Vagina (tissue), 2 donors: ENCODE data around the gene ALDH4A1. TPM values are rescaled to one million over a fixed set of nuclear protein-coding genes. Genes with fewer than 3 reads are reported as not detected.

Source experiments
- DNase-seq, 2 donors: peaks; one replicate each; pipeline ENCODE4 v3.0.0-alpha.2; 2017; ENCODE audit errors: extremely low spot score in 2 of 2
- H3K27ac ChIP-seq: fragments of 200-600 bp; sonication (generic); one replicate; pipeline ENCODE4 v1.5.1; 2019
- H3K27me3 ChIP-seq: fragments of 200-600 bp; sonication (generic); one replicate; pipeline ENCODE4 v1.5.1; 2019
- H3K36me3 ChIP-seq, 2 donors: fragments of 200-600 bp; sonication (generic); one replicate each; pipeline ENCODE4 v1.5.1; 2017 to 2019
- H3K4me1 ChIP-seq: fragments of 200-600 bp; sonication (generic); one replicate; pipeline ENCODE4 v1.5.1; 2019
- H3K4me3 ChIP-seq, 2 donors: fragments of 200-600 bp; sonication (generic); 1 replicate in 1 of 2; 2 replicates in 1 of 2; pipeline ENCODE4 v1.5.1; 2016 to 2019
- H3K9me3 ChIP-seq: fragments of 200-600 bp; sonication (generic); one replicate; pipeline ENCODE4 v1.5.1; 2019
- POLR2A ChIP-seq, 2 donors: fragments of 450-650 bp; IDR thresholded peaks; one replicate each; pipeline ENCODE4 v1.6.1; 2017; ENCODE audit warnings: antibody characterized with exemption in 2 of 2, mild to moderate bottlenecking in 2 of 2, moderate library complexity in 2 of 2
- POLR2AphosphoS5 ChIP-seq, 2 donors: sonication (generic); formaldehyde crosslinking; IDR thresholded peaks; one replicate each; pipeline ENCODE4 v1.9.0; 2017; ENCODE audit warnings: antibody characterized with exemption in 2 of 2, mild to moderate bottlenecking in 2 of 2, low read depth in 1 of 2; ENCODE audit not compliant: insufficient read depth in 1 of 2
- intact Hi-C: fragments of 100-400 bp; cut with DNase I; formaldehyde crosslinking; loops from one replicate; pipeline ENCODE4 v1.15.1; 2023
- total RNA-seq: library from RNA; depleted of rRNA; stranded (reverse); fragments of >200 nt; gene quantifications from one replicate; pipeline ENCODE4 v1.2.3, GENCODE V29; 2016
- TF ChIP-seq, protein P1 (sequence below), 3 experiments: fragments of 450-650 bp in 2 of 3; fragments of 200-600 bp in 1 of 3; sonication (generic) in 1 of 3; IDR thresholded peaks; one replicate each; pipeline ENCODE4 v1.5.1; 2017 to 2019; ENCODE audit warnings: antibody characterized with exemption in 3 of 3, mild to moderate bottlenecking in 2 of 3, moderate library complexity in 2 of 3

ALDH4A1 gene
- total RNA-seq, 1 donor from 2014 or later: 39.5 TPM

DNA sequence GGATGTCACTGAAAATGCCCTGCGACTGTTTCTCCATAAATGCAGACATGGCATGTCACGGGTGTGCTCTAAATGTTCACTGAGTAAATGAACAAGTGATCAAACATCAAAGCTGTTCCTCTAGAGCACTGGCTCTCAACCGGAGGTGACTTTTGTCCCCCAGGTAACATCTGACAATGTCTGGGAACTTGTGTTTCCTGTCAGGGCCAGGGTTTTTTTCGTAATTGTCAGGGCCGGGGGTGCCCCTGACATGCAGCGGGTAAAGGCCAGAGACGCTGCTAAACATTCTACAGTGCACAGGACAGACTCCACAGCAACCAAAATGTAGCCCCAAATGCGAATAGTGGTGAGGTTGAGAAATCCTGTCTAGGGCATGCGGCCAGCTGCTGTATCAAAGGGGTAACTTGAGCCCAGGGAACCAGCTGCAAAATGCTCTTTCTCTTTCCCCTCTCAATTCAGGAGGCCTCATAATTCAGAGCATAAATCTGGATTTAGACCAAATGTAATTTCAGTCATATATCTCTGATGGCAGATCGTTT lies 2.0 kb downstream of the ALDH4A1 start:
- no peak for DNase-seq
- TF ChIP-seq, protein P1, sequence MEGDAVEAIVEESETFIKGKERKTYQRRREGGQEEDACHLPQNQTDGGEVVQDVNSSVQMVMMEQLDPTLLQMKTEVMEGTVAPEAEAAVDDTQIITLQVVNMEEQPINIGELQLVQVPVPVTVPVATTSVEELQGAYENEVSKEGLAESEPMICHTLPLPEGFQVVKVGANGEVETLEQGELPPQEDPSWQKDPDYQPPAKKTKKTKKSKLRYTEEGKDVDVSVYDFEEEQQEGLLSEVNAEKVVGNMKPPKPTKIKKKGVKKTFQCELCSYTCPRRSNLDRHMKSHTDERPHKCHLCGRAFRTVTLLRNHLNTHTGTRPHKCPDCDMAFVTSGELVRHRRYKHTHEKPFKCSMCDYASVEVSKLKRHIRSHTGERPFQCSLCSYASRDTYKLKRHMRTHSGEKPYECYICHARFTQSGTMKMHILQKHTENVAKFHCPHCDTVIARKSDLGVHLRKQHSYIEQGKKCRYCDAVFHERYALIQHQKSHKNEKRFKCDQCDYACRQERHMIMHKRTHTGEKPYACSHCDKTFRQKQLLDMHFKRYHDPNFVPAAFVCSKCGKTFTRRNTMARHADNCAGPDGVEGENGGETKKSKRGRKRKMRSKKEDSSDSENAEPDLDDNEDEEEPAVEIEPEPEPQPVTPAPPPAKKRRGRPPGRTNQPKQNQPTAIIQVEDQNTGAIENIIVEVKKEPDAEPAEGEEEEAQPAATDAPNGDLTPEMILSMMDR (IDR thresholded peaks at IDR 0.05): no peak
- TF ChIP-seq POLR2A (IDR thresholded peaks at IDR 0.05): no peak
- no peak for TF ChIP-seq POLR2AphosphoS5 (IDR thresholded peaks at IDR 0.05; ENCODE audit: insufficient read depth in 1 of 2, low read depth in 1 of 2)
- Histone ChIP-seq H3K27me3 (no peaks in the 10 kb centered on the region), H3K4me3 (no peak overlapping the region), H3K4me1 (peaks cover 39% of the 10 kb centered on the region), H3K36me3 (no peaks in the 10 kb centered on the region), H3K9me3 (no peaks in the 10 kb centered on the region), H3K27ac (no peak overlapping the region)
- intact Hi-C loops: loop anchor here (10.0 kb wide), 1 partner anchor 194 kb away; no protein-coding TSS in a partner anchor

DNA sequence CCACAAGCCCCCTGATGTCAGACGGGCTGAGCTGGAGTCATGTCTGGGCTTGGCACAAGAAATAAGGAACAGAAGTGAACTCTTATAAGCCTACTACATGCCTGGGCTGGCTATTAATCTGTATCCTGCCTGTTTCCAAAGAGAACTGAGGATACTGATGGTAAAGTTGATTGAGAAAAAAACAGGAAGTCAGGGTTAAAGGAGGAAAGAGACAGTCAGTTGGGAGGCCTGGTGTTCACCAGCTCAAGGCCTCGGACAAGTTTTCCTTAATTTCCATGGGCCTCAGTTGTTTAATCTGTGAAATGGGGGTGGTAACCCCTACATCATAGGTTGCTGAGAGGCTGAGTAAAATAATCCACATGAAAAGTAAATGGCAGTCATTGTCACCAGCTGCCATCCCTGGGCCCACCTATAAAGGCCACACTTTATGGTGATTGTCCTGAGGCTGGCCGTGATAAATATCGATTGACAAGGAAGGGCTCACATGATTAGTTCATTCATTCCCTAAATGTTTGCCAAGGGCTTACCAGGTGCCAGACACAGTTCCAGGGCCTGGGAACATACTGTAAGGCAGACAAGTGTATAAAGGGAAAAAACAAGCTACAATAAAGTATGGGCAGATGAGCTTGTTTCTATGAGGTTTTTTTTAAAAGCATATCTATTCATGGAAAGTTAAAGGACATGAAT lies 2.8 kb downstream of the ALDH4A1 start:
- intact Hi-C loops: loop anchor here (10.0 kb wide), 1 partner anchor 195 kb away; no protein-coding TSS in a partner anchor
- TF ChIP-seq, protein P1 (IDR thresholded peaks at IDR 0.05): no peak
- no peak for TF ChIP-seq POLR2A (IDR thresholded peaks at IDR 0.05)
- no peak for TF ChIP-seq POLR2AphosphoS5 (IDR thresholded peaks at IDR 0.05; ENCODE audit: insufficient read depth in 1 of 2, low read depth in 1 of 2)
- Histone ChIP-seq H3K27me3 (no peaks in the 10 kb centered on the region), H3K4me3 (no peak overlapping the region), H3K36me3 (no peaks in the 10 kb centered on the region), H3K9me3 (no peaks in the 10 kb centered on the region), H3K27ac (no peak overlapping the region), H3K4me1 (peaks cover 39% of the 10 kb centered on the region)
- no peak for DNase-seq

DNA sequence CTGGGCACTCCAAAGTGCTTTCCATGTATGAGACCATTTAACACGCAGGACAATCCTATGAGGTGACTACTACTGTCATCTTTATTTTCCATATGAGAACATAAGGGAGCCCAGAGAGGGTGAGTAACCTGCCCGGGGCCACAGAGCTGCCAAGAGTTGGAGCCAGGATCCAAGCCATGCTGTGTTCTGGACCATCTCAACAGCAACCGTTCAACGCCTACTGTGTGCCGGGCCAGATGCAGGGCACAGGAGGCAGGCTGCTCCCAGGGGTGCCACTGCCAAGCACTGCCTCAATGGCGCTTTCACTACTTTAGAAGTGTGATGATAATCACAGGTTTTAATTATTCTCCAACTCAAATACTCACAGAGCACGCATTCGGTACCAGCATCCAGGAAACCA lies 3.8 kb downstream of the ALDH4A1 start:
- Histone ChIP-seq H3K4me3 (no peak overlapping the region), H3K27ac (no peak overlapping the region), H3K36me3 (no peaks in the 10 kb centered on the region), H3K27me3 (no peaks in the 10 kb centered on the region), H3K4me1 (peaks cover 35% of the 10 kb centered on the region), H3K9me3 (no peaks in the 10 kb centered on the region)
- no peak for DNase-seq
- intact Hi-C loops: no loop called here
- TF ChIP-seq, protein P1 (IDR thresholded peaks at IDR 0.05): no peak
- no peak for TF ChIP-seq POLR2AphosphoS5 (IDR thresholded peaks at IDR 0.05; ENCODE audit: insufficient read depth in 1 of 2, low read depth in 1 of 2)
- no peak for TF ChIP-seq POLR2A (IDR thresholded peaks at IDR 0.05)

DNA sequence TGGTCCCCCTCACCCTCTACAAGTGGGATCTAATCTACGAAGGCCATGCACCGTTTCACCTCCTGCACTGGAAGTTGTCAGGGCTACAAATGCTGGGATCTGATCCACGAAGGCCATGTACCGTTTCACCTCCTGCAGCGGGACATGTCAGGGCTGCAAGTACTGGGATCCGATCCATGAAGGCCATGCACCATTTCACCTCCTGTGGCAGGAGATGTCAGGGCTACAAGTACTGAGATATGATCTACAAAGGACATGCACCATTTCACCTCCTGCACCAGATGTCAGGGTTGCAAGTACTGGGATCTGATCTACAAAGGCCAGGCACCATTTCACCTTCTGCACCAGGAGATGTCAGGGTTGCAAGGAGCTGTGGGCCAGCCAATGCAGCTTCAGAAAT lies 7.0 kb downstream of the ALDH4A1 start:
- intact Hi-C loops: no loop called here
- no peaks in the 10 kb centered on the region for H3K36me3 ChIP-seq

More for the DNA sequence above, 7.0 kb downstream of the ALDH4A1 start:
- H3K27me3 ChIP-seq: no peaks in the 10 kb centered on the region
- no peaks in the 10 kb centered on the region for H3K9me3 ChIP-seq
- H3K27ac ChIP-seq: no peak overlapping the region
- no peak overlapping the region for H3K4me3 ChIP-seq
- TF ChIP-seq POLR2A (IDR thresholded peaks at IDR 0.05): no peak
- TF ChIP-seq POLR2AphosphoS5 (IDR thresholded peaks at IDR 0.05; ENCODE audit: insufficient read depth in 1 of 2, low read depth in 1 of 2): no peak
- TF ChIP-seq, protein P1 (IDR thresholded peaks at IDR 0.05): no peak
- H3K4me1 ChIP-seq: peaks cover 12% of the 10 kb centered on the region
- no peak for DNase-seq
